Endometrial microvascular endothelial cells (primary cell): ENCODE measurements around the gene NACA2. TPM values are rescaled to one million over a fixed set of nuclear protein-coding genes. Genes with fewer than 3 reads are reported as not detected.
"Not testable (repeated sequence)": the region's sequence is repeated elsewhere in the genome, so short reads cannot be mapped to it uniquely, and the experiment has no call there.

ENCODE experiments used
- in situ Hi-C: cut with HindIII; loops from 2 replicates; pipeline ENCODE4 v1.10.0; 2017; ENCODE audit warnings: low sequenced_read_pairs, low pct_unique_long_range_greater_than_20kb; ENCODE audit errors: inconsistent ontology term
- total RNA-seq: library from RNA; depleted of rRNA; stranded (reverse); fragments of >200 nt; gene quantifications from one replicate; pipeline ENCODE4 v1.2.3, GENCODE V29; 2015; ENCODE audit errors: inconsistent ontology term

NACA2 gene
- total RNA-seq = not detected

GRCh38 chr17:61591018-61591417 is at the start of gene NACA2:
Gene NACA2, minus strand, starts transcription at chr17:61591219. Its CDS starts 39 bp downstream, at chr17:61591180.
- in situ Hi-C loops = no loop called here

GRCh38 chr17:61639818-61640217 is 48.8 kb upstream of the NACA2 start:
- in situ Hi-C loops = no loop called here

- in situ Hi-C loops = no loop called here
Observed at GRCh38 chr17:61638087-61638486, 47.1 kb upstream of the NACA2 start.

- in situ Hi-C loops = no loop called here
Observed at GRCh38 chr17:61635913-61636432, 45.0 kb upstream of the NACA2 start.

- in situ Hi-C loops = no loop called here
Observed at GRCh38 chr17:61634942-61635538, 44.0 kb upstream of the NACA2 start.

GRCh38 chr17:61634011-61634539 is 43.1 kb upstream of the NACA2 start:
- in situ Hi-C loops = no loop called here

- in situ Hi-C loops = no loop called here
Observed at GRCh38 chr17:61632826-61633225, 41.8 kb upstream of the NACA2 start.

GRCh38 chr17:61631800-61632199 is 40.8 kb upstream of the NACA2 start:
- in situ Hi-C loops = no loop called here

GRCh38 chr17:61628158-61628557 is 37.1 kb upstream of the NACA2 start:
- in situ Hi-C loops = not testable (repeated sequence)

- in situ Hi-C loops = no loop called here
Observed at GRCh38 chr17:61627658-61628057, 36.6 kb upstream of the NACA2 start.

- in situ Hi-C loops = no loop called here
Observed at GRCh38 chr17:61627125-61627524, 36.1 kb upstream of the NACA2 start.

- in situ Hi-C loops = no loop called here
Observed at GRCh38 chr17:61625564-61625963, 34.5 kb upstream of the NACA2 start.

GRCh38 chr17:61624951-61625350 is 33.9 kb upstream of the NACA2 start:
- in situ Hi-C loops = no loop called here

GRCh38 chr17:61621317-61621716 is 30.3 kb upstream of the NACA2 start:
- in situ Hi-C loops = no loop called here

- in situ Hi-C loops = no loop called here
Observed at GRCh38 chr17:61619953-61620352, 28.9 kb upstream of the NACA2 start.

- in situ Hi-C loops = no loop called here
Observed at GRCh38 chr17:61619493-61619892, 28.5 kb upstream of the NACA2 start.

GRCh38 chr17:61618950-61619349 is 27.9 kb upstream of the NACA2 start:
- in situ Hi-C loops = no loop called here

- in situ Hi-C loops = no loop called here
Observed at GRCh38 chr17:61617330-61617729, 26.3 kb upstream of the NACA2 start.

GRCh38 chr17:61616783-61617182 is 25.8 kb upstream of the NACA2 start:
- in situ Hi-C loops = no loop called here

GRCh38 chr17:61614219-61614618 is 23.2 kb upstream of the NACA2 start:
- in situ Hi-C loops = no loop called here

GRCh38 chr17:61611323-61611722 is 20.3 kb upstream of the NACA2 start:
- in situ Hi-C loops = no loop called here
